Retinal pigment epithelial cell (primary cell): ENCODE data around the gene DMD.

Experiments
- DNase-seq: peaks from one replicate; pipeline ENCODE4 v3.0.0-alpha.2; 2010; ENCODE audit warnings: low read depth
- H3K4me3 ChIP-seq: 2 replicates; pipeline ENCODE4 v1.5.1; 2011; ENCODE audit warnings: mild to moderate bottlenecking, low read length, control low read depth, moderate library complexity
- TF ChIP-seq, protein P1 (sequence below): conservative IDR thresholded peaks from 2 replicates; pipeline ENCODE4 v1.5.1; 2011; ENCODE audit warnings: low read depth, low read length, control low read depth, inconsistent platforms

Gene DMD

DNA sequence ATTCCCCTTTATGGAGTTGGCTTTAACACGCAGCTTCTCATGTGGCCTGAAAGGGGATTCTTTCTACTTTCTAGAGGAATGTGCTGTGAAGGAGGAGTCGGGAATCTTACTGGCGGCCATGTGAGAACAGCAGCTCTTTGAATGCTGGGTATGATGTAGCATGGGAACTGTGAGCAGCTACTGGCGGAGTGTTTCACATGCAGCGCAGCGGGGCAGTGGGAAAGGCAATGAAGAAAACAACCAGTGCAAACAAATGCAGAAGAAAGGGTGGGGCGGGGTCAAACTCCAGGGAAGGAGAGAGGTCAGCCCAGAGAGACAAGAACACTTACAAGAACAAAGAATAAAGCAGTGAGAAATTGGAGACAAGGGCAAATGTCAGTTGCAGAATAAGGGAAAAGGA lies 1775.8 kb downstream of the DMD start:
- no peak for DNase-seq
- TF ChIP-seq, protein P1, sequence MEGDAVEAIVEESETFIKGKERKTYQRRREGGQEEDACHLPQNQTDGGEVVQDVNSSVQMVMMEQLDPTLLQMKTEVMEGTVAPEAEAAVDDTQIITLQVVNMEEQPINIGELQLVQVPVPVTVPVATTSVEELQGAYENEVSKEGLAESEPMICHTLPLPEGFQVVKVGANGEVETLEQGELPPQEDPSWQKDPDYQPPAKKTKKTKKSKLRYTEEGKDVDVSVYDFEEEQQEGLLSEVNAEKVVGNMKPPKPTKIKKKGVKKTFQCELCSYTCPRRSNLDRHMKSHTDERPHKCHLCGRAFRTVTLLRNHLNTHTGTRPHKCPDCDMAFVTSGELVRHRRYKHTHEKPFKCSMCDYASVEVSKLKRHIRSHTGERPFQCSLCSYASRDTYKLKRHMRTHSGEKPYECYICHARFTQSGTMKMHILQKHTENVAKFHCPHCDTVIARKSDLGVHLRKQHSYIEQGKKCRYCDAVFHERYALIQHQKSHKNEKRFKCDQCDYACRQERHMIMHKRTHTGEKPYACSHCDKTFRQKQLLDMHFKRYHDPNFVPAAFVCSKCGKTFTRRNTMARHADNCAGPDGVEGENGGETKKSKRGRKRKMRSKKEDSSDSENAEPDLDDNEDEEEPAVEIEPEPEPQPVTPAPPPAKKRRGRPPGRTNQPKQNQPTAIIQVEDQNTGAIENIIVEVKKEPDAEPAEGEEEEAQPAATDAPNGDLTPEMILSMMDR, result no peak
- H3K4me3 ChIP-seq, result no peak overlapping the region

DNA sequence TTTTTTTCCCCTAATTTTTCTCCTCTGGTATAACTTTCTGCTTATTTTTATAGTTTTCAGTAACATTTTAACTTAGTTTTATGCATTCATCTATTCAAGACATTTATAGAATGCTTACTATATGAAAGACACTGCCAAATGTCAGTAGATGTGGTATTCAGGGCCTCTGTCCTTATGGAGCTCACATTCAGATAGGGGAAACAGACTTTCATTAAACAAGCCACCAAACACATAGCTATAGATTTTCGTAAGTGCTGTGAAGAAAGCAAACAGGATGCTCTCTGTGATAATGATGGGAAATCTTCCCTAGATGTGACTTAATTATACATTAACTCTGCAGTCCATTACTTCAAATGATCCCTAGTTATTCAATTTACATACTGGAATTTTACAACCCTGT lies 1777.5 kb downstream of the DMD start:
- no peak for DNase-seq
- H3K4me3 ChIP-seq, result no peak overlapping the region
- TF ChIP-seq, protein P1, result no peak

DNA sequence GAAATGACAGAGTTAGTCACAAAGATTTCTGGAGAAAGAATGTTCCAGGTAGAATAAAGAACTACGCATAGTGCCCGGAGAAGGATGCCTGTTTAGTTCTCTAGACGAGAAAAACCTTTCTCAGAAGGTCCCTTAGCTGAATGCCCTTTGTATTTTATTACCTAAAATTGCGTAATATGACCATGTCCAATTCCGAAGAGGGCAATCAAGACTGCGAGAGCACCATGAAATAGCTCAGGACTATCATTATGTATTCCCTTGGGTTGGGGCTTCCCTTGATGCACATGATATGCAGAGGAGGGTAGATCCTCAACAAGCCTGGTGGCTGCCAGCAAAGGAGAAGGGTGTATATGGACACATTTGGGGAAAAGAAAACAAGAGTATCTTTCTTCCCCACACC lies 1781.4 kb downstream of the DMD start:
- H3K4me3 ChIP-seq, result no peak overlapping the region
- TF ChIP-seq, protein P1, result no peak
- DNase-seq, result no peak

DNA sequence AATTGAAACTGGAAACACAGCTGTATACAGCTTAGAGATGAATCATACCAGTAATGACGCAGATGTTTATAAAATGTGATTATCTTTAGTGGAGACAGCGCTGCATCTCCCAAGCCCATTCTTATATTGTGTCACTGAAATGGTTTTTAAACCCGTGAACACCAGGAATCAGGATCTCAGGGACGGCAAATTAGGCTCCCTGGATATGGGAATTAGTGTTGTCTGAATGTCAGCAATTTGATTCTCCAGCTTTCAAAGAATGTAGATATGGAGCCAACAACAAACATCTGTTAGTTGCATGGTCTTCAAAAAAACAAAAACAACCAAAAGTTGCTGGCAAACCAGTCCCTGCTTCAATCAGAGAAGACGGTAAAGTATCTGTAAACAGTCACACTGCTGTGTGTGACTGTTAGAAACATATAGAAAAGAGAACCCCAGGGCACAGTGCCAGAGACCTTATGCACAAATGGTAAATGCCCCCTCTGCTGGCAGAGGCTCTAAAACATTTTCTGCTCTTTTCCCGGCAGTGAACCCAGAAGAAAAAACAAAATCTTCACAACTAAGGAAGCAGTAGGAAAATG lies 1787.7 kb downstream of the DMD start:
- TF ChIP-seq, protein P1, result peak; percentile 57
- no peak overlapping the region for H3K4me3 ChIP-seq
- DNase-seq, result peak; percentile 18

DNA sequence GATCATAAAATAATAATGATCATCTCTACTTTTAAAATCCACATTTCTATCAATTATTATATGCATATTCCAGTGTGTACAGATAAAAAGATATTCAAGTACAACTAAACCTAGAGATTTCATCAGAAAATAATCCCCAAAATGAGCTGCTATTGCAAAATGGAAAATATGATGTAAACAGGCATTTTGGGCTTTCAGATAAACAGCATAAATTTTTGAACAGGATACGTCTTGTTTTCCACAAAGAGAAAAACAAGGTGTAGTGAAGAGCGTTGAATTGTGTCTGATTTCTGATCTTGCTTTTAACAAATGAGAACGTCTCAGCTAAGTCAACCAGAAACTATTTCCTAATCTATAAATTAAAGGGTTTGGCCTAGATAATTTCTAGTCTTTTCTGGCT lies 1789.9 kb downstream of the DMD start:
- H3K4me3 ChIP-seq, result no peak overlapping the region
- no peak for DNase-seq
- TF ChIP-seq, protein P1, result no peak

DNA sequence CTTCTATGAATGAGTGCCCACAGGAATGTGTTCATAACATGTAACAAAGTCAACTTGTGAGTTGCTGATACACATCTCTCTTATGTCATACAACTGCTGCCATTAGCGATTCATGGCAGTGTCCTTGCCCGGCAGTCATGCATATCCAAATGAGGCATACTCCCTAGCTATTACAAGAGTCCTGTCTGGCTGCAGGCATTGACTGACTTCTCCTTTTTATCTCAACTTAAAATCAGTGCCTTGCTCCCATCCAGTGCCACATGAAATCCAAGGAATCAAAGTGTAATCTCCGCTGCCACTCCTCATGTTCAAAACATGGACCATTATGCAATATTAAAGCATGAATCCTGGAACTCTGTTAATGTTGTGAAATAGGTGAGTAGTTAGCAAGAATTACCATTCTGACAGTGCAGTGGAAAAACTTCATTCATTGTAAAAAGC lies 1790.6 kb downstream of the DMD start:
- TF ChIP-seq, protein P1, result no peak
- no peak for DNase-seq
- no peak overlapping the region for H3K4me3 ChIP-seq

DNA sequence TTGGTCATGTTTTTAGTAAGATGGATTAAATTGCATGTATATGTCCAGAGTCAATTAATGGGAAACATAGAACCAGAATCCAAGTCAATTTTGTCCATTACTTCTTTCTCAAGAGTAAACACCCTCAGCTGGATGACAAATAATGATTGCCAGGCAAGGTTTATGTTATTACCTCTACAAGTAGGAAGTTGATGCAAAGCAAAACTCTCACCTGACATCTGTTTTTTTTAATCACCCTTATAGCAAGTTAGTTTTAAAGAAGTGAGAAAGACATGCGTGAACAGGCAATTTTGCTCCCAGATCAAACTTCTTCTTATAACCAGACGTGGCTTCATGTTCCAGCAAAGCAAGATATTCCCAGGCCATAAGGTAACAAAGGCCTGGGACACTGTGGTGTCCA lies 1791.0 kb downstream of the DMD start:
- DNase-seq, result no peak
- H3K4me3 ChIP-seq, result no peak overlapping the region
- TF ChIP-seq, protein P1, result no peak
